Liver (tissue), 3 donors: ENCODE data around the gene RASIP1.

Experiments
- EGR1 ChIP-seq, 2 donors: IDR thresholded peaks; 2 replicates each; pipeline ENCODE4 v1.6.1; 2016 to 2018; ENCODE audit warnings: antibody characterized with exemption in 2 of 2, low read depth in 2 of 2
- GABPA ChIP-seq, 2 donors: IDR thresholded peaks in 1 of 2; conservative IDR thresholded peaks in 1 of 2; 2 replicates each; pipeline ENCODE4 v1.6.1; 2016; ENCODE audit warnings: antibody characterized with exemption in 2 of 2, mild to moderate bottlenecking in 1 of 2, moderate library complexity in 1 of 2
- HNF4G ChIP-seq: IDR thresholded peaks from 2 replicates; pipeline ENCODE4 v1.6.1; 2016; ENCODE audit warnings: antibody characterized with exemption
- JUND ChIP-seq, 2 donors: IDR thresholded peaks; 2 replicates each; pipeline ENCODE4 v1.6.1; 2016; ENCODE audit warnings: antibody characterized with exemption in 2 of 2
- RAD21 ChIP-seq, 2 donors: IDR thresholded peaks; 2 replicates each; pipeline ENCODE4 v1.6.1; 2016; ENCODE audit warnings: antibody characterized with exemption in 2 of 2, mild to moderate bottlenecking in 2 of 2
- RXRA ChIP-seq, 2 donors: IDR thresholded peaks; 2 replicates each; pipeline ENCODE4 v1.6.1; 2017 to 2018; ENCODE audit warnings: antibody characterized with exemption in 2 of 2, mild to moderate bottlenecking in 1 of 2
- SP1 ChIP-seq: IDR thresholded peaks from 2 replicates; pipeline ENCODE4 v1.6.1; 2018; ENCODE audit warnings: antibody characterized with exemption, mild to moderate bottlenecking
- TAF1 ChIP-seq: conservative IDR thresholded peaks from 2 replicates; pipeline ENCODE4 v1.6.1; 2016; ENCODE audit warnings: antibody characterized with exemption, mild to moderate bottlenecking
- YY1 ChIP-seq: IDR thresholded peaks from 2 replicates; pipeline ENCODE4 v1.6.1; 2016; ENCODE audit warnings: antibody characterized with exemption, mild to moderate bottlenecking
- TF ChIP-seq, protein P1 (sequence below): IDR thresholded peaks from 2 replicates; pipeline ENCODE4 v1.6.1; 2016; ENCODE audit warnings: antibody characterized with exemption
- TF ChIP-seq, protein P2 (sequence below): fragments of 150-350 bp; IDR thresholded peaks from 2 replicates; pipeline ENCODE4 v1.5.1; 2017; ENCODE audit warnings: improper control_type of control experiment, low read depth, low read length; ENCODE audit not compliant: missing input control
- TF ChIP-seq, protein P3 (sequence below): IDR thresholded peaks from 2 replicates; pipeline ENCODE4 v1.6.1; 2016; ENCODE audit warnings: antibody characterized with exemption
- TF ChIP-seq, protein P4 (sequence below): IDR thresholded peaks from 2 replicates; pipeline ENCODE4 v1.6.1; 2016; ENCODE audit warnings: antibody characterized with exemption
- TF ChIP-seq, protein P5 (sequence below): IDR thresholded peaks from 2 replicates; pipeline ENCODE4 v1.6.1; 2016; ENCODE audit warnings: antibody characterized with exemption, mild to moderate bottlenecking
- donor health status: healthy.
- donor health status: healthy.

DNA sequence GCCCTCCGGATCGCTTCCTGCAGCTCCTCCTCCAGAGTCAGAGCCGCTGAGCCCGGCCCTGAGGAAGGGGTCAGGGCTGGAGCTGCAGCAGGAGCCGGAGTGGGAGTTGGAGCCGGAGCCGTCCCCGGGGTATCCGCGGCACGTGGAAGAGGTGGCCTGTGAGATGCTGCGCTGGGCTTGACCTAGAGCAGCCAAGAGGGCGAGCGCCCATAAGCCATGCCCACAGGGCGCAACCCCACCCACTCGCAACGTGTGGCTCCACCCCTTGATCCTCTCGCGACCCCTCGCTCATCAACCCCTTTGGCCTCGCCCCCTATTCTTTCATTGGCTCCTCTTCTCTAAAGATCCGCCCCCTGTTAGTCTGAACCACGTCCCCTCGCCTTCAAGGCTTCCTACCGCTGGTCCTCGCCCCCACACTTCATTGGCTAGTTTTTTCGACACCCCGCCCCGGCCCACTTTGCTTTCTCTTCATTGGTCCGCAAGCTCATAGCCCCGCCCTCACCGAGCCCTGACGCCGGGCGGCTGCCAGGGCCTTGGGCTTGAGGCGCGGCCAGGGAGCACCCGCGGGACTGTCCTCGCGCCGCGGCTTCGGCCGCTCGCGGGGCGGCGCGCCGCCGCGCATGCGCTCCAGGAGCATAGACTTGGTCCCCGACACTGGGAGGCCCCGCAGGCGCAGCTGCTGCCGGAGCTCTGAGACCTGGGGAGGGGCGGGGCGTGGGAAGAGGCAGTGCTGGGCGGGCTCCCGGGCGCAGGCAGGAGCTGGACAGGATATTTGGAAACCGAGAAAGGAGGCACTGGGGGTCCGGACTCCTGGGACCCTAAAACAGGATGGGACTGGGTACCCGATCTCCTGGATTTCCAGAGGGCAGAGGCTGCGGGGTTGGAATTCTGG is 26.3 kb downstream of the RASIP1 start:
- TF ChIP-seq TAF1 (no peak), EGR1 (IDR thresholded peaks at IDR 0.05; ENCODE audit: low read depth in 2 of 2) (peak; percentile 38 to 65), GABPA (IDR thresholded peaks at IDR 0.05 in 1 of 2, conservative IDR thresholded peaks at IDR 0.05 in 1 of 2) (peak in 1 of 2 donors; percentile 56), SP1 (peak; percentile 96), JUND (IDR thresholded peaks at IDR 0.05) (peak in 1 of 2 donors; percentile 26), YY1 (peak; percentile 83), RXRA (IDR thresholded peaks at IDR 0.05) (peak; percentile 98), RAD21 (IDR thresholded peaks at IDR 0.05) (peak; percentile 7 to 57), HNF4G (peak; percentile 33)
- TF ChIP-seq, protein P1, sequence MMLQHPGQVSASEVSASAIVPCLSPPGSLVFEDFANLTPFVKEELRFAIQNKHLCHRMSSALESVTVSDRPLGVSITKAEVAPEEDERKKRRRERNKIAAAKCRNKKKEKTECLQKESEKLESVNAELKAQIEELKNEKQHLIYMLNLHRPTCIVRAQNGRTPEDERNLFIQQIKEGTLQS = no peak
- TF ChIP-seq, protein P2, sequence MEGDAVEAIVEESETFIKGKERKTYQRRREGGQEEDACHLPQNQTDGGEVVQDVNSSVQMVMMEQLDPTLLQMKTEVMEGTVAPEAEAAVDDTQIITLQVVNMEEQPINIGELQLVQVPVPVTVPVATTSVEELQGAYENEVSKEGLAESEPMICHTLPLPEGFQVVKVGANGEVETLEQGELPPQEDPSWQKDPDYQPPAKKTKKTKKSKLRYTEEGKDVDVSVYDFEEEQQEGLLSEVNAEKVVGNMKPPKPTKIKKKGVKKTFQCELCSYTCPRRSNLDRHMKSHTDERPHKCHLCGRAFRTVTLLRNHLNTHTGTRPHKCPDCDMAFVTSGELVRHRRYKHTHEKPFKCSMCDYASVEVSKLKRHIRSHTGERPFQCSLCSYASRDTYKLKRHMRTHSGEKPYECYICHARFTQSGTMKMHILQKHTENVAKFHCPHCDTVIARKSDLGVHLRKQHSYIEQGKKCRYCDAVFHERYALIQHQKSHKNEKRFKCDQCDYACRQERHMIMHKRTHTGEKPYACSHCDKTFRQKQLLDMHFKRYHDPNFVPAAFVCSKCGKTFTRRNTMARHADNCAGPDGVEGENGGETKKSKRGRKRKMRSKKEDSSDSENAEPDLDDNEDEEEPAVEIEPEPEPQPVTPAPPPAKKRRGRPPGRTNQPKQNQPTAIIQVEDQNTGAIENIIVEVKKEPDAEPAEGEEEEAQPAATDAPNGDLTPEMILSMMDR = no peak
- TF ChIP-seq, protein P3, sequence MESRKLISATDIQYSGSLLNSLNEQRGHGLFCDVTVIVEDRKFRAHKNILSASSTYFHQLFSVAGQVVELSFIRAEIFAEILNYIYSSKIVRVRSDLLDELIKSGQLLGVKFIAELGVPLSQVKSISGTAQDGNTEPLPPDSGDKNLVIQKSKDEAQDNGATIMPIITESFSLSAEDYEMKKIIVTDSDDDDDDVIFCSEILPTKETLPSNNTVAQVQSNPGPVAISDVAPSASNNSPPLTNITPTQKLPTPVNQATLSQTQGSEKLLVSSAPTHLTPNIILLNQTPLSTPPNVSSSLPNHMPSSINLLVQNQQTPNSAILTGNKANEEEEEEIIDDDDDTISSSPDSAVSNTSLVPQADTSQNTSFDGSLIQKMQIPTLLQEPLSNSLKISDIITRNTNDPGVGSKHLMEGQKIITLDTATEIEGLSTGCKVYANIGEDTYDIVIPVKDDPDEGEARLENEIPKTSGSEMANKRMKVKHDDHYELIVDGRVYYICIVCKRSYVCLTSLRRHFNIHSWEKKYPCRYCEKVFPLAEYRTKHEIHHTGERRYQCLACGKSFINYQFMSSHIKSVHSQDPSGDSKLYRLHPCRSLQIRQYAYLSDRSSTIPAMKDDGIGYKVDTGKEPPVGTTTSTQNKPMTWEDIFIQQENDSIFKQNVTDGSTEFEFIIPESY = peak; percentile 39
- TF ChIP-seq, protein P4, sequence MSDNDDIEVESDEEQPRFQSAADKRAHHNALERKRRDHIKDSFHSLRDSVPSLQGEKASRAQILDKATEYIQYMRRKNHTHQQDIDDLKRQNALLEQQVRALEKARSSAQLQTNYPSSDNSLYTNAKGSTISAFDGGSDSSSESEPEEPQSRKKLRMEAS = peak; percentile 30
- TF ChIP-seq, protein P5, sequence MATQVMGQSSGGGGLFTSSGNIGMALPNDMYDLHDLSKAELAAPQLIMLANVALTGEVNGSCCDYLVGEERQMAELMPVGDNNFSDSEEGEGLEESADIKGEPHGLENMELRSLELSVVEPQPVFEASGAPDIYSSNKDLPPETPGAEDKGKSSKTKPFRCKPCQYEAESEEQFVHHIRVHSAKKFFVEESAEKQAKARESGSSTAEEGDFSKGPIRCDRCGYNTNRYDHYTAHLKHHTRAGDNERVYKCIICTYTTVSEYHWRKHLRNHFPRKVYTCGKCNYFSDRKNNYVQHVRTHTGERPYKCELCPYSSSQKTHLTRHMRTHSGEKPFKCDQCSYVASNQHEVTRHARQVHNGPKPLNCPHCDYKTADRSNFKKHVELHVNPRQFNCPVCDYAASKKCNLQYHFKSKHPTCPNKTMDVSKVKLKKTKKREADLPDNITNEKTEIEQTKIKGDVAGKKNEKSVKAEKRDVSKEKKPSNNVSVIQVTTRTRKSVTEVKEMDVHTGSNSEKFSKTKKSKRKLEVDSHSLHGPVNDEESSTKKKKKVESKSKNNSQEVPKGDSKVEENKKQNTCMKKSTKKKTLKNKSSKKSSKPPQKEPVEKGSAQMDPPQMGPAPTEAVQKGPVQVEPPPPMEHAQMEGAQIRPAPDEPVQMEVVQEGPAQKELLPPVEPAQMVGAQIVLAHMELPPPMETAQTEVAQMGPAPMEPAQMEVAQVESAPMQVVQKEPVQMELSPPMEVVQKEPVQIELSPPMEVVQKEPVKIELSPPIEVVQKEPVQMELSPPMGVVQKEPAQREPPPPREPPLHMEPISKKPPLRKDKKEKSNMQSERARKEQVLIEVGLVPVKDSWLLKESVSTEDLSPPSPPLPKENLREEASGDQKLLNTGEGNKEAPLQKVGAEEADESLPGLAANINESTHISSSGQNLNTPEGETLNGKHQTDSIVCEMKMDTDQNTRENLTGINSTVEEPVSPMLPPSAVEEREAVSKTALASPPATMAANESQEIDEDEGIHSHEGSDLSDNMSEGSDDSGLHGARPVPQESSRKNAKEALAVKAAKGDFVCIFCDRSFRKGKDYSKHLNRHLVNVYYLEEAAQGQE = no peak
